ENCODE results near the gene ZFYVE28. TPM values are rescaled to one million over a fixed set of nuclear protein-coding genes. Genes with fewer than 3 reads are reported as not detected.

ZFYVE28 gene
- total RNA-seq, 1 donor from 2014 or later: 4.4 TPM

DNA sequence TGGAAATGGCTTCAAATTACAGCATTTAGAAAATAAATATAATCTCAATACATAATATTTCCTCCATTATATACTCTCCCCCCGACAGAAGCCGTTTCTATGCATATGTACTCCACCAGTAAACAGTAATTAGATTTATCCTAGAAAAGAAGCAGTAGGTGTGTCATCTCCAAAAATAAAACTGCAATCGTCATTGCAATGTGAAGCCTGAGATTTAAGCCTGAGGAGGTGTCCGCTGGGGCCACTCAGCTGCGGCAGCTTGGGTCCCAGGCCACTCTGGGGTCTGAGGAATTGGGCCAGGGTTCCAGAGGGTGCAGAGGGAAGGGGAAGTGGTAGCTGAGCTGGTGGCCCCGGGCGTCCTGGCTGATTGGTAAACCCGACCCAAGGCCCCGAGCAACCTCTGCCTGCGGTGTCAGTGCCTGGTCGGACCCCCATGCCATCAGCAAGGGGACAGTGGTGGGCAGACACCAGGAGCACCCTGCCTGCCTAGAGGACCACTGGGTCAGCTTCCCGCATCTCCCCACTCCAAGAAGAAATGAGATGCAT lies 148.8 kb downstream of the ZFYVE28 start:
- intact Hi-C loops (cut with micrococcal nuclease): no loop called here
- Mint-ChIP-seq H3K4me1 (no peaks in the 10 kb centered on the region), H3K27me3 (no peaks in the 10 kb centered on the region), H3K4me3 (no peak overlapping the region), H3K27ac (no peak overlapping the region), H3K9me3 (no peaks in the 10 kb centered on the region), H3K36me3 (ENCODE audit: low read depth) (no peaks in the 10 kb centered on the region)
- no peak for DNase-seq

GRCh38 chr4:2269206-2269531 lies 149.3 kb downstream of the ZFYVE28 start:
- H3K36me3 Mint-ChIP-seq (ENCODE audit: low read depth): no peaks in the 10 kb centered on the region
- H3K27ac Mint-ChIP-seq: no peak overlapping the region
- H3K27me3 Mint-ChIP-seq: no peaks in the 10 kb centered on the region
- no peaks in the 10 kb centered on the region for H3K9me3 Mint-ChIP-seq
- no peak for DNase-seq
- H3K4me1 Mint-ChIP-seq: no peaks in the 10 kb centered on the region
- intact Hi-C loops (cut with micrococcal nuclease): no loop called here
- H3K4me3 Mint-ChIP-seq: no peak overlapping the region

DNA sequence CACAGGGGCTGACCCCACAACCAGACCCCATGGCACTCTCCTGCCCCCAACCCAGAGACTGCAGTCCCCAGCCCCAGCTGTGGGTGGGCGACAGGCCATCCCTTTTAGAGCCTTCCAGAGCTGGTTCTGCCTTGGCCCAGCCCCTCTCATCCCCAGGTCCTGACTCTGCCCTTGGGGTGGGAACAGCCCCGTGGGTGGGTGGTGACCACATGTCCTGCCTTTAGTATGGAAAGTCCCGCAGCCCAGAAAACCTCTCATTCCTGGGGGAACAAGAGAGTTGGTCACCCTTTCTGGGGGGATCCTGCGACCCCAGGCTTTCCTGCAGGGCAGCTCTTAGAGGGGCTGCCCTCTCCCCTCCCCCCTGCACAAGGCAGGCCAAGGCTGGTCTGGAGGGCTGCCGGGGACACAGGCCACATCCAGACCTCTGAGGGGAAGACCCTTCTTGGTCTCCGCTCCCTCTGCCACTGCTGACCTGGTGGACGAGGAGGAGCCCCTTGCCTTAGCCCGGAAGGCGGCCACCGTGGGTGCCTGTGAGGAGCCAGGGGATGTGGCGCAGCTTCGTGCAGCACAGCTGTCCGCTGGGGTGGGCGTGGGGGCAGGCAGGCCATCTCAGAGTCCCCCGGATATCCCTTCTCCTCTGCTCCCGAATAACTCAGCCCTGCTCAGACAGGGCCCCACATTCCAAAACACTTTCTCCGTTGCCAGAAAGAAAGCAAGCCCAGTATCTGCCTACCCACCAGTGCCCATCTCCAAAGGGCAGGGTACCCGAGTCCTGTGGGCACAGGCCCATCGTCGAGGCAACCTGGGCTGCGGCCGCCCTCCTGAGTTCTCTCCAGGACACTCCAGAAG lies 149.9 kb downstream of the ZFYVE28 start:
- H3K9me3 Mint-ChIP-seq: no peaks in the 10 kb centered on the region
- H3K4me3 Mint-ChIP-seq: no peak overlapping the region
- H3K27me3 Mint-ChIP-seq: no peaks in the 10 kb centered on the region
- intact Hi-C loops (cut with micrococcal nuclease): no loop called here
- H3K36me3 Mint-ChIP-seq (ENCODE audit: low read depth): no peaks in the 10 kb centered on the region
- H3K27ac Mint-ChIP-seq: no peak overlapping the region
- H3K4me1 Mint-ChIP-seq: no peaks in the 10 kb centered on the region
- DNase-seq: no peak

DNA sequence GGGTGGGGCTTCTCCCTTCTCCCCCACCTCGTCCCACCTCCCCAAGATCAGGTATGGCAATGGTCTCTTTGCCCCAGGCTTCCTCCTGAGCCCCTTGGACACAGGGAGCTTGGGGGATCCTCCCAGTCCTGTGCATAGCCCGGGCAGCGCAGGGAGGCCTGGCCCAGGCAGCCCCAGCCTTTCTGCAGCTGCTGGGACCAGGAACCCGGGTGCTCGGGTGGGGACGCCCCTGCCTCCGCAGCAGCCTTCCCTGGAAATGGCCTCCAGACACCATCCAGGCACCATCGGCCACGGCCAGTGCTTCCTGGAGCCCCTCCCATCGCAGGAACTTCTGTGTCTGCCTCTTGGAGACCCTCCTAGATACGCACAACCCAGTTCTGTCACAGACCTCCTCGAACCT lies 150.6 kb downstream of the ZFYVE28 start:
- Mint-ChIP-seq H3K36me3 (ENCODE audit: low read depth) (no peaks in the 10 kb centered on the region), H3K4me1 (no peaks in the 10 kb centered on the region), H3K9me3 (no peaks in the 10 kb centered on the region), H3K4me3 (no peak overlapping the region), H3K27ac (no peak overlapping the region), H3K27me3 (no peaks in the 10 kb centered on the region)
- DNase-seq: no peak
- intact Hi-C loops (cut with micrococcal nuclease): no loop called here

DNA sequence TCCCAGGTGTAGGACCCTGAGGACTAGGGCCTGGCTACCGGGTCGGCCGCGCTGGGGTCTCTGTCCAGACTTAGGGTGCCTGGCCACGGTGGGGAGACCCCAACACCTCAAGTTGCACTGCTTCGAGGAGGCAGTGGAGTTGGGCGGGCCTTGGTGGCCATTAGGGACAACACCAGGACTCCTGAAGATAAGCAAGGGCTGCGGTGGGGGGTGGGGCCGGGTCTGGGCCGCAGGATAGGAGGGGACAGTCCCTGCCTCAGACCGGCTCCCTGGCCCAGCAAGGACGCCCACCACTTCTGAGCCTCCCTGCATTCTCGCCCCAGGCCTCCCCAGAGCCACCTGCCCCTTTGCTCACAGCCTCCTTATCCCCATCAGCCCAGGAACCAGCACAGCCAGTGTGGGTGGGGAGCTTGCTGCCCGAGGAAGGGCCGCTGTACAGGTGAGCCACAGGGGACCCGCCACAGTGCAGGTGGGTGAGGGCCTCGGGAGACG lies 151.1 kb downstream of the ZFYVE28 start:
- intact Hi-C loops (cut with micrococcal nuclease): no loop called here
- DNase-seq: no peak
- Mint-ChIP-seq H3K4me1 (no peaks in the 10 kb centered on the region), H3K9me3 (no peaks in the 10 kb centered on the region), H3K4me3 (no peak overlapping the region), H3K36me3 (ENCODE audit: low read depth) (no peaks in the 10 kb centered on the region), H3K27ac (no peak overlapping the region), H3K27me3 (no peaks in the 10 kb centered on the region)

DNA sequence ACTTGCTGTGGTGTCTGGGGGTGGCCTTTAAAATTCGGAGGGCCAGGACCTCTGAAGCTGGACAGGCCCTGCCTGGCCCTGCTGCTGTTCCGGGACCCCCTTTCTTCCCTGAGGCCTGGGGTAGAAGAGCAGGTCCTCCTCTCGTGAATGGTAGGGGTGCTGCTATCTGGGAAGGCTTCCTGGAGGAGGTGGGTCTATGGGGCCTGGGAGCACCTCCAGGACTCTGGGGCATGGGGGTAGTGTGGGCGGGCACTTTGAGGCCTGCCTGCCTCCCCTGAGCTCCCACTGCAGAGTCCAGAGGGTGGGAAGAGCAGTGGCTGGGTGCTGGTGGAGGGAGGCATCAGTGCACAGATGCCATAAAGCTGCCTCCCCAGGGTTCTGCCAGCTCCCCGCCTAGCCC lies 151.6 kb downstream of the ZFYVE28 start:
- no peak overlapping the region for H3K27ac Mint-ChIP-seq
- no peaks in the 10 kb centered on the region for H3K27me3 Mint-ChIP-seq
- intact Hi-C loops (cut with micrococcal nuclease): no loop called here
- H3K4me1 Mint-ChIP-seq: no peaks in the 10 kb centered on the region
- H3K36me3 Mint-ChIP-seq (ENCODE audit: low read depth): no peaks in the 10 kb centered on the region
- no peaks in the 10 kb centered on the region for H3K9me3 Mint-ChIP-seq
- H3K4me3 Mint-ChIP-seq: no peak overlapping the region
- no peak for DNase-seq

GRCh38 chr4:2266181-2266580 lies 152.3 kb downstream of the ZFYVE28 start:
- Mint-ChIP-seq H3K9me3 (no peaks in the 10 kb centered on the region), H3K4me3 (no peak overlapping the region), H3K36me3 (ENCODE audit: low read depth) (no peaks in the 10 kb centered on the region), H3K4me1 (no peaks in the 10 kb centered on the region), H3K27me3 (no peaks in the 10 kb centered on the region), H3K27ac (no peak overlapping the region)
- DNase-seq: no peak
- intact Hi-C loops (cut with micrococcal nuclease): no loop called here

- no peak for DNase-seq
- H3K27ac Mint-ChIP-seq: no peak overlapping the region
- intact Hi-C loops (cut with micrococcal nuclease): no loop called here
- H3K4me3 Mint-ChIP-seq: no peak overlapping the region
- H3K27me3 Mint-ChIP-seq: no peaks in the 10 kb centered on the region
- H3K36me3 Mint-ChIP-seq (ENCODE audit: low read depth): no peaks in the 10 kb centered on the region
- H3K4me1 Mint-ChIP-seq: no peaks in the 10 kb centered on the region
- no peaks in the 10 kb centered on the region for H3K9me3 Mint-ChIP-seq
Measured at GRCh38 chr4:2265113-2266110, 153.0 kb downstream of the ZFYVE28 start.

- no peaks in the 10 kb centered on the region for H3K9me3 Mint-ChIP-seq
- H3K36me3 Mint-ChIP-seq (ENCODE audit: low read depth): no peaks in the 10 kb centered on the region
- no peak for DNase-seq
- no peak overlapping the region for H3K27ac Mint-ChIP-seq
- no peak overlapping the region for H3K4me3 Mint-ChIP-seq
- H3K27me3 Mint-ChIP-seq: no peaks in the 10 kb centered on the region
- intact Hi-C loops (cut with micrococcal nuclease): no loop called here
- no peaks in the 10 kb centered on the region for H3K4me1 Mint-ChIP-seq
Measured at GRCh38 chr4:2264481-2265041, 153.9 kb downstream of the ZFYVE28 start.

DNA sequence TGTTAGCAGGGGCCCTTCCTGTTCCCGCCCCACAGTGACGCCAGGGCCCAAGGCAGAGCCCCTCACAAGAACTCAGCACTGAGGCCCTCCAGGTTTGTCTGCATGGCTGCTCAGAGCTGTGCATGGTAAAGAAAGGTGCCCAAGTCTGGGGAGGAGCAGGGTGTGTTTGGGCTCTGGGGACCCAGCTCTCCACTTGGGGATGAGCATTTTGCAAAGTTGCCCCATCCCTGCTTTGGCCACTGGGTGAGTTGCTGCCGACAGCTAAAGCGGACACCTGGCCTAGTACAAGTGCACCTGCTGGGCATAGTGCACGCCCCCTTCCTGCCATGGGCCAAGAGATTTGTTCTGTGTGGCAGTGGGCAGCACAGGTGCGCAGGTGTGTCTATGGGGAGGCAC lies 154.5 kb downstream of the ZFYVE28 start:
- Mint-ChIP-seq H3K4me3 (peak overlapping the region; percentile 76), H3K27me3 (no peaks in the 10 kb centered on the region), H3K4me1 (no peaks in the 10 kb centered on the region), H3K36me3 (ENCODE audit: low read depth) (no peaks in the 10 kb centered on the region), H3K9me3 (no peaks in the 10 kb centered on the region), H3K27ac (no peak overlapping the region)
- intact Hi-C loops (cut with micrococcal nuclease): loop anchor here (2.0 kb wide), 1 partner anchor 273 kb away; the partner anchor contains the start of gene FAM193A
- DNase-seq: no peak

- Mint-ChIP-seq H3K27ac (no peak overlapping the region), H3K36me3 (ENCODE audit: low read depth) (no peaks in the 10 kb centered on the region), H3K4me3 (peak overlapping the region; percentile 76), H3K9me3 (no peaks in the 10 kb centered on the region), H3K4me1 (no peaks in the 10 kb centered on the region), H3K27me3 (no peaks in the 10 kb centered on the region)
- DNase-seq: no peak
- intact Hi-C loops (cut with micrococcal nuclease): loop anchor here (1.0 to 2.0 kb wide), 4 partner anchors 21 to 274 kb away; partner anchors contain the start of genes CFAP99, FAM193A, HAUS3 and POLN
Measured at GRCh38 chr4:2262944-2263250, 155.5 kb downstream of the ZFYVE28 start.

- Mint-ChIP-seq H3K9me3 (no peaks in the 10 kb centered on the region), H3K27me3 (no peaks in the 10 kb centered on the region), H3K36me3 (ENCODE audit: low read depth) (no peaks in the 10 kb centered on the region), H3K4me1 (no peaks in the 10 kb centered on the region), H3K4me3 (peak overlapping the region; percentile 76), H3K27ac (peak overlapping the region; percentile 82)
- intact Hi-C loops (cut with micrococcal nuclease): loop anchor here (1.0 to 2.0 kb wide), 4 partner anchors 20 to 274 kb away; partner anchors contain the start of genes CFAP99, FAM193A, HAUS3 and POLN
- peak; percentile 99 for DNase-seq
Measured at GRCh38 chr4:2262145-2262943, 156.1 kb downstream of the ZFYVE28 start.

GRCh38 chr4:2261853-2262144 lies 156.6 kb downstream of the ZFYVE28 start, which contains the start of gene MXD4:
MXD4 (minus strand) TSS chr4:2262109; CDS start chr4:2261980, 129 bp downstream.
- peak within 1 kb of the TSS; percentile 82 for H3K27ac Mint-ChIP-seq
- intact Hi-C loops (cut with micrococcal nuclease): loop anchor here (1.0 to 2.0 kb wide), 4 partner anchors 19 to 275 kb away; partner anchors contain the start of genes CFAP99, FAM193A, HAUS3 and POLN
- no peak for DNase-seq
- H3K36me3 Mint-ChIP-seq (ENCODE audit: low read depth): no peaks in the 10 kb centered on the region
- no peaks in the 10 kb centered on the region for H3K9me3 Mint-ChIP-seq
- no peaks in the 10 kb centered on the region for H3K27me3 Mint-ChIP-seq
- peak within 1 kb of the TSS; percentile 76 for H3K4me3 Mint-ChIP-seq
- H3K4me1 Mint-ChIP-seq: no peaks in the 10 kb centered on the region

All from activated CD4-positive, alpha-beta T cell treated with anti-CD3 and anti-CD28 coated beads, Interleukin-2, amount 10 ng/mL, durations not matched to agents 24 days and 14 days (primary cell).